K562 (cell line): ENCODE measurements around the gene GRM3. TPM values are rescaled to one million over a fixed set of nuclear protein-coding genes. Genes with fewer than 3 reads are reported as not detected.

ENCODE experiments used
- ATAC-seq: fragments of 200-7000 bp; cut with Tn5 transposase; 3 replicates; pipeline ENCODE4 v1.9.1; 2020; ENCODE audit warnings: moderate library complexity
- BruUV-seq: library from RNA; stranded (reverse); fragments of 400-500 nt; replicated peaks from 2 replicates; lab custom pipeline; 2021; lab: Mats Ljungman, UMichigan
- CTCF ChIA-PET: fragments of 300-600 bp; formaldehyde crosslinking; extraction: SDS; loops from one replicate; lab custom pipeline; 2021; ENCODE audit warnings: low intra/inter-chr PET ratio; lab: Yijun Ruan, JAX
- POLR2A ChIA-PET: fragments of 300-600, 350-650 bp; sonication (Branson Sonifier 250); formaldehyde crosslinking; extraction: SDS; loops from one replicate; lab custom pipeline; 2021; ENCODE audit warnings: antibody characterized with exemption, inconsistent platforms; lab: Yijun Ruan, JAX
- DNase-seq, 4 experiments: peaks; one replicate each; pipeline versions ENCODE4 v3.0.0 to v3.0.0-alpha.2; 2011 to 2018; ENCODE audit warnings: low spot score in 3 of 4, mixed read lengths in 3 of 4; ENCODE audit errors: extremely low read depth in 1 of 4
- FAIRE-seq: peaks from 2 replicates; lab custom pipeline; 2011; peaks lifted over from hg19 to GRCh38; lab: Jason Lieb, UNC
- H2AFZ ChIP-seq: 2 replicates; pipeline ENCODE4 v1.6.0; 2011; ENCODE audit warnings: low read depth, low read length, control low read depth, inconsistent platforms
- H3K27ac ChIP-seq: fragments of 200-600 bp; 3 replicates; pipeline ENCODE4 v1.8.0; 2011; ENCODE audit warnings: low read depth, mild to moderate bottlenecking, control low read depth, inconsistent platforms, low read length, moderate library complexity, mixed read lengths; ENCODE audit errors: extremely low read depth
- H3K27me3 ChIP-seq, 2 experiments: fragments of 300-600 bp in 1 of 2; 2 replicates in 1 of 2; 3 replicates in 1 of 2; pipeline versions ENCODE4 v1.6.0 to v1.8.0; 2011; ENCODE audit warnings: inconsistent platforms in 2 of 2, low read length in 2 of 2, mild to moderate bottlenecking in 1 of 2, mixed read lengths in 1 of 2, moderate library complexity in 1 of 2; ENCODE audit not compliant: control insufficient read depth in 2 of 2, insufficient read depth in 2 of 2
- H3K36me3 ChIP-seq: fragments of 300-600 bp; 3 replicates; pipeline ENCODE4 v1.8.0; 2011; ENCODE audit warnings: mild to moderate bottlenecking, low read length, inconsistent platforms; ENCODE audit not compliant: control insufficient read depth, insufficient read depth
- H3K4me1 ChIP-seq, 2 experiments: fragments of 200-600 bp in 1 of 2; replicated peaks in 1 of 2; 2 replicates in 1 of 2; 3 replicates in 1 of 2; pipeline versions ENCODE4 v1.5.1 to v1.8.0; 2011; ENCODE audit warnings: inconsistent platforms in 2 of 2, low read length in 2 of 2, mild to moderate bottlenecking in 1 of 2, mixed read lengths in 1 of 2, moderate library complexity in 1 of 2; ENCODE audit not compliant: control insufficient read depth in 2 of 2, insufficient read depth in 2 of 2
- H3K4me2 ChIP-seq: 2 replicates; pipeline ENCODE4 v1.6.1; 2011; ENCODE audit warnings: low read length, control low read depth, inconsistent platforms, mixed read lengths; ENCODE audit not compliant: insufficient read depth
- H3K4me3 ChIP-seq: fragments of 200-600 bp; sonication (generic), shearing (Covaris generic); 2 replicates; pipeline ENCODE4 v1.5.1; 2016; ENCODE audit warnings: control low read depth, inconsistent platforms
- H3K79me2 ChIP-seq: fragments of 200-600 bp; 3 replicates; pipeline ENCODE4 v1.8.0; 2011; ENCODE audit warnings: low read length, inconsistent platforms; ENCODE audit not compliant: control insufficient read depth, insufficient read depth
- H3K9ac ChIP-seq, 2 experiments: 2 replicates each; pipeline versions ENCODE4 v1.6.0 to v1.6.1; 2011; ENCODE audit warnings: low read depth in 2 of 2, low read length in 2 of 2, control low read depth in 1 of 2, inconsistent platforms in 1 of 2, mild to moderate bottlenecking in 1 of 2, mixed read lengths in 1 of 2; ENCODE audit not compliant: insufficient read depth in 1 of 2
- H3K9me1 ChIP-seq: one replicate; pipeline ENCODE4 v1.6.0; 2011; ENCODE audit warnings: inconsistent platforms, mild to moderate bottlenecking, low read length, moderate library complexity; ENCODE audit not compliant: control insufficient read depth, insufficient read depth
- H3K9me3 ChIP-seq: replicated peaks from 2 replicates; pipeline ENCODE4 v1.5.1; 2011; ENCODE audit warnings: low read depth, low read length, inconsistent platforms; ENCODE audit not compliant: control insufficient read depth, insufficient read depth
- H4K20me1 ChIP-seq: replicated peaks from 2 replicates; pipeline ENCODE4 v1.6.1; 2011; ENCODE audit warnings: low read length, inconsistent platforms, mixed read lengths; ENCODE audit not compliant: control insufficient read depth, insufficient read depth
- LEF1 ChIP-seq: fragments of 450-650 bp; IDR thresholded peaks from 2 replicates; pipeline ENCODE4 v1.6.1; 2016; ENCODE audit warnings: mild to moderate bottlenecking
- MECOM ChIP-seq: fragments of 250-450 bp; sonication (Bioruptor Pico); IDR thresholded peaks from 2 replicates; pipeline ENCODE4 v1.8.0; 2022; ENCODE audit warnings: inconsistent platforms
- PRDM10 ChIP-seq: fragments of 450-650 bp; IDR thresholded peaks from 2 replicates; pipeline ENCODE4 v1.6.1; 2018; ENCODE audit not compliant: partially characterized antibody
- RBM15 ChIP-seq: fragments of 200-400 bp; formaldehyde crosslinking; IDR thresholded peaks from 2 replicates; pipeline ENCODE4 v1.6.1; 2018; ENCODE audit warnings: mild to moderate bottlenecking, low read length, moderate library complexity; ENCODE audit not compliant: insufficient read depth
- SPI1 ChIP-seq: IDR thresholded peaks from 2 replicates; pipeline ENCODE4 v1.6.1; 2011; ENCODE audit warnings: low read depth, low read length, control low read depth, borderline replicate concordance
- SRSF1 ChIP-seq: fragments of 200-400 bp; formaldehyde crosslinking; IDR thresholded peaks from 2 replicates; pipeline ENCODE4 v1.6.1; 2017; ENCODE audit warnings: mild to moderate bottlenecking, low read depth, low read length, moderate library complexity
- THRA ChIP-seq: fragments of 450-650 bp; IDR thresholded peaks from 2 replicates; pipeline ENCODE4 v1.6.1; 2017; ENCODE audit warnings: mild to moderate bottlenecking, moderate library complexity
- XRCC4 ChIP-seq: IDR thresholded peaks from one replicate; pipeline ENCODE4 v1.6.1; 2011; ENCODE audit not compliant: insufficient read depth, insufficient read length; ENCODE audit errors: extremely low read depth
- ZNF23 ChIP-seq: fragments of 250-450 bp; sonication (Bioruptor Pico); IDR thresholded peaks from 2 replicates; pipeline ENCODE4 v1.4.0; 2020; ENCODE audit warnings: mild to moderate bottlenecking
- ZNF699 ChIP-seq: fragments of 250-450 bp; sonication (Bioruptor Pico); IDR thresholded peaks from 2 replicates; pipeline ENCODE4 v1.8.0; 2021; ENCODE audit warnings: mild to moderate bottlenecking, moderate library complexity; ENCODE audit not compliant: insufficient replicate concordance
- ZNF764 ChIP-seq: fragments of 250-450 bp; sonication (Bioruptor Pico); IDR thresholded peaks from 2 replicates; pipeline ENCODE4 v1.4.0; 2020; ENCODE audit warnings: low read depth, mild to moderate bottlenecking, moderate library complexity
- WGBS: fragments of 100-300 bp; shearing (Covaris generic); methylation state at CpG from one replicate; pipeline ENCODE4 v1.1.6; 2016; ENCODE audit warnings: low coverage, mixed read lengths; ENCODE audit not compliant: insufficient coverage; ENCODE audit errors: missing lambda C conversion rate; 5-methylcytosine and 5-hydroxymethylcytosine counted together
- in situ Hi-C: fragments of 300-500 bp; cut with MboI; formaldehyde crosslinking; loops from 4 replicates; pipeline ENCODE4 v1.15.0; 2018; ENCODE audit warnings: inconsistent platforms, mixed read lengths
- intact Hi-C: fragments of 100-400 bp; cut with micrococcal nuclease; formaldehyde crosslinking; loops from 2 replicates; pipeline ENCODE4 v1.14.2; 2022
- polyA plus RNA-seq, 8 experiments: library from polyadenylated mRNA; depleted of rRNA in 4 of 8; stranded (reverse) in 5 of 8; unstranded in 3 of 8; fragments of >200 nt; fragmentation: Nextera tagmentation in 2 of 8; fragmentation: Illumina TruSeq in 1 of 8; extraction: Ambion mirVana in 2 of 8; extraction: Trizol in 1 of 8; gene quantifications; 2 replicates each; pipeline versions ENCODE4 v1.2.1 to v1.2.3, GENCODE V29; 2011 to 2014; ENCODE audit warnings: inconsistent platforms in 1 of 8, missing spikeins in 1 of 8
- total RNA-seq, 7 experiments: library from RNA; depleted of rRNA in 6 of 7; stranded (reverse); fragments of >200 nt in 6 of 7; fragmentation: Illumina TruSeq in 2 of 7; extraction: Trizol in 2 of 7; gene quantifications; 2 replicates each; pipeline versions ENCODE4 v1.2.1 to v1.2.3, GENCODE V29; 2011 to 2021; ENCODE audit warnings: low replicate concordance in 1 of 7
- TF ChIP-seq, protein P1 (sequence below): fragments of 450-650 bp; IDR thresholded peaks from 2 replicates; pipeline ENCODE4 v1.6.1; 2016; ENCODE audit warnings: mild to moderate bottlenecking

GRM3 gene
- total and polyA plus RNA-seq, 9 of the 15 experiments (the other 6 are each of a cell fraction or from before 2014, with no cell fraction given) = 0.03 to 0.08 (median 0.03) TPM; not detected in 6

DNA sequence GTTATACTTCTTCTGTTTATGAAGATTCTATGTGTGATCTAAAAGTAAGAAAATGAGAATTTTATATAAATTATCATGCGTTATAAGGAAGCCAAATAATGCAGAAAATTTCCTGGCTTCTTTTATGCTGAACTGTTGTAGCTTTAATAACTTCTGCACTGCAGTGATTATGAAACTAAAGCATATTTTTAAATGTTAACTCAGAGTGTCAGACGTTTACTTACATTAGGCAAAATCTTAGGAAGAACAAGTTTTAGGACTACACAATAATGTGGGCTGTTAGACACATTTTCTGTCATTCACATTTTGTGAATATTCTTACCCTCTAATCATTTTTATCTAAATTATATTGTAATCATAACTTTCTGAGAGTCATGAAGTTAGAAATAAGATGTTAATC lies 22.0 kb downstream of the GRM3 start:
- Histone ChIP-seq H3K9me3 (0 out of 2 replicates have a peak, but pooled peaks cover 3% of the 10 kb centered on the region), H3K4me2 (no peak overlapping the region), H3K36me3 (no peaks in the 10 kb centered on the region), H2AFZ (no peak overlapping the region), H3K27me3 (no peaks in the 10 kb centered on the region), H3K9ac (no peak overlapping the region), H3K4me1 (no peaks in the 10 kb centered on the region), H4K20me1 (no peaks in the 10 kb centered on the region), H3K4me3 (no peak overlapping the region), H3K79me2 (no peaks in the 10 kb centered on the region), H3K9me1 (no peaks in the 10 kb centered on the region), H3K27ac (no peak overlapping the region)
- 0% methylated on average over 2 of the region's 2 CpGs for WGBS
- TF ChIP-seq SRSF1 = no peak
- no peak for TF ChIP-seq RBM15
- no peak for TF ChIP-seq ZNF699 (CRISPR knock-in tag)
- TF ChIP-seq, protein P1, sequence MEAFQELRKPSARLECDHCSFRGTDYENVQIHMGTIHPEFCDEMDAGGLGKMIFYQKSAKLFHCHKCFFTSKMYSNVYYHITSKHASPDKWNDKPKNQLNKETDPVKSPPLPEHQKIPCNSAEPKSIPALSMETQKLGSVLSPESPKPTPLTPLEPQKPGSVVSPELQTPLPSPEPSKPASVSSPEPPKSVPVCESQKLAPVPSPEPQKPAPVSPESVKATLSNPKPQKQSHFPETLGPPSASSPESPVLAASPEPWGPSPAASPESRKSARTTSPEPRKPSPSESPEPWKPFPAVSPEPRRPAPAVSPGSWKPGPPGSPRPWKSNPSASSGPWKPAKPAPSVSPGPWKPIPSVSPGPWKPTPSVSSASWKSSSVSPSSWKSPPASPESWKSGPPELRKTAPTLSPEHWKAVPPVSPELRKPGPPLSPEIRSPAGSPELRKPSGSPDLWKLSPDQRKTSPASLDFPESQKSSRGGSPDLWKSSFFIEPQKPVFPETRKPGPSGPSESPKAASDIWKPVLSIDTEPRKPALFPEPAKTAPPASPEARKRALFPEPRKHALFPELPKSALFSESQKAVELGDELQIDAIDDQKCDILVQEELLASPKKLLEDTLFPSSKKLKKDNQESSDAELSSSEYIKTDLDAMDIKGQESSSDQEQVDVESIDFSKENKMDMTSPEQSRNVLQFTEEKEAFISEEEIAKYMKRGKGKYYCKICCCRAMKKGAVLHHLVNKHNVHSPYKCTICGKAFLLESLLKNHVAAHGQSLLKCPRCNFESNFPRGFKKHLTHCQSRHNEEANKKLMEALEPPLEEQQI = no peak
- TF ChIP-seq SPI1 = no peak
- no peak for TF ChIP-seq ZNF23
- TF ChIP-seq THRA = no peak
- no peak for TF ChIP-seq PRDM10
- no peak for TF ChIP-seq MECOM (CRISPR knock-in tag)
- TF ChIP-seq LEF1 = no peak
- no peak for TF ChIP-seq XRCC4
- TF ChIP-seq ZNF764 (CRISPR knock-in tag) = no peak
- no peak for ATAC-seq
- POLR2A ChIA-PET = no interaction called here
- no peak for DNase-seq
- intact Hi-C loops (no loop called here), in situ Hi-C loops (no loop called here)
- BruUV-seq = no TSS peak
- FAIRE-seq = no peak
- CTCF ChIA-PET = no interaction called here
